WTC11 (cell line): ENCODE data around the gene CEP20. TPM values are rescaled to one million over a fixed set of nuclear protein-coding genes. Genes with fewer than 3 reads are reported as not detected.

Experiments used
- ATAC-seq: fragments of 200-7000 bp; cut with Tn5 transposase; 2 replicates; pipeline ENCODE4 v1.10.0; 2021; ENCODE audit warnings: mild to moderate bottlenecking, moderate library complexity
- CTCF ChIA-PET: fragments of 300-600 bp; sonication (Branson Sonifier 250); formaldehyde crosslinking; loops from one replicate; lab custom pipeline; 2021; ENCODE audit warnings: antibody characterized with exemption; lab: Charles Lee
- POLR2A ChIA-PET: fragments of 350-600 bp; sonication (Branson Sonifier 250); formaldehyde crosslinking; loops from one replicate; lab custom pipeline; 2021; ENCODE audit warnings: antibody characterized with exemption; lab: Charles Lee
- DNase-seq: peaks from one replicate; pipeline ENCODE4 v3.0.0; 2021; ENCODE audit warnings: low spot score
- H3K27ac Mint-ChIP-seq: 2 replicates; pipeline ENCODE4 v1.8.0; 2021; ENCODE audit warnings: mixed read lengths
- H3K27me3 Mint-ChIP-seq: 2 replicates; pipeline ENCODE4 v1.8.0; 2021; ENCODE audit warnings: low read depth, mild to moderate bottlenecking, moderate library complexity, mixed read lengths
- H3K36me3 Mint-ChIP-seq: 2 replicates; pipeline ENCODE4 v1.8.0; 2021; ENCODE audit warnings: mixed read lengths
- H3K4me1 Mint-ChIP-seq: 2 replicates; pipeline ENCODE4 v1.8.0; 2022; ENCODE audit warnings: mixed read lengths
- H3K4me3 Mint-ChIP-seq: 2 replicates; pipeline ENCODE4 v1.8.0; 2021; ENCODE audit warnings: mild to moderate bottlenecking, moderate library complexity, mixed read lengths
- H3K9me3 Mint-ChIP-seq: 2 replicates; pipeline ENCODE4 v1.8.0; 2021; ENCODE audit warnings: mixed read lengths
- AR ChIP-seq: fragments of 250-450 bp; sonication (Bioruptor Pico); IDR thresholded peaks from 2 replicates; pipeline ENCODE4 v1.9.0; 2021; ENCODE audit warnings: mild to moderate bottlenecking
- ARID4B ChIP-seq: sonication (generic); formaldehyde crosslinking; IDR thresholded peaks from 2 replicates; pipeline ENCODE4 v1.8.0; 2023; ENCODE audit warnings: missing genetic modification reagents, mild to moderate bottlenecking, borderline replicate concordance
- ATF1 ChIP-seq: sonication (generic); formaldehyde crosslinking; IDR thresholded peaks from 2 replicates; pipeline ENCODE4 v1.8.1; 2023; ENCODE audit warnings: mild to moderate bottlenecking, moderate library complexity, missing genetic modification reagents
- CREB1 ChIP-seq: sonication (generic); formaldehyde crosslinking; IDR thresholded peaks from 2 replicates; pipeline ENCODE4 v1.8.0; 2023; ENCODE audit warnings: mild to moderate bottlenecking, missing genetic modification reagents
- ELF4 ChIP-seq: sonication (generic); formaldehyde crosslinking; IDR thresholded peaks from 2 replicates; pipeline ENCODE4 v1.8.1; 2022; ENCODE audit warnings: low read depth, mild to moderate bottlenecking, moderate library complexity, missing genetic modification reagents
- ERG ChIP-seq: fragments of 250-450 bp; sonication (Bioruptor Pico); IDR thresholded peaks from 2 replicates; pipeline ENCODE4 v1.8.0; 2021; ENCODE audit warnings: mild to moderate bottlenecking
- FOXP1 ChIP-seq: sonication (generic); formaldehyde crosslinking; IDR thresholded peaks from 2 replicates; pipeline ENCODE4 v1.8.0; 2022; ENCODE audit warnings: missing genetic modification reagents, mild to moderate bottlenecking, moderate library complexity, borderline replicate concordance
- HMGA2 ChIP-seq: fragments of 250-450 bp; sonication (Bioruptor Pico); IDR thresholded peaks from 2 replicates; pipeline ENCODE4 v1.4.0; 2021; ENCODE audit warnings: mild to moderate bottlenecking, moderate library complexity
- IRF2 ChIP-seq: sonication (generic); formaldehyde crosslinking; IDR thresholded peaks from 2 replicates; pipeline ENCODE4 v1.8.0; 2022; ENCODE audit warnings: low read depth, missing genetic modification reagents, borderline replicate concordance
- JAZF1 ChIP-seq: fragments of 250-450 bp; sonication (Bioruptor Pico); IDR thresholded peaks from 2 replicates; pipeline ENCODE4 v1.9.0; 2021; ENCODE audit warnings: moderate library complexity, mild to moderate bottlenecking, inconsistent platforms
- JUN ChIP-seq: sonication (generic); formaldehyde crosslinking; IDR thresholded peaks from 2 replicates; pipeline ENCODE4 v1.8.0; 2023; ENCODE audit warnings: mild to moderate bottlenecking, missing genetic modification reagents
- KAT7 ChIP-seq: sonication (generic); formaldehyde crosslinking; IDR thresholded peaks from 2 replicates; pipeline ENCODE4 v1.8.1; 2023; ENCODE audit warnings: missing genetic modification reagents, mild to moderate bottlenecking, borderline replicate concordance
- PREB ChIP-seq: sonication (generic); formaldehyde crosslinking; IDR thresholded peaks from 2 replicates; pipeline ENCODE4 v1.8.1; 2022; ENCODE audit warnings: mild to moderate bottlenecking, missing genetic modification reagents, moderate library complexity, borderline replicate concordance
- SMAD4 ChIP-seq: sonication (generic); formaldehyde crosslinking; IDR thresholded peaks from 2 replicates; pipeline ENCODE4 v1.8.0; 2022; ENCODE audit warnings: mild to moderate bottlenecking, missing genetic modification reagents
- TEAD4 ChIP-seq: sonication (generic); formaldehyde crosslinking; IDR thresholded peaks from 2 replicates; pipeline ENCODE4 v1.8.0; 2022; ENCODE audit warnings: mild to moderate bottlenecking, missing genetic modification reagents
- TP53 ChIP-seq: sonication (generic); formaldehyde crosslinking; IDR thresholded peaks from 2 replicates; pipeline ENCODE4 v1.8.1; 2023; ENCODE audit warnings: mild to moderate bottlenecking, missing genetic modification reagents
- ZBTB43 ChIP-seq: sonication (generic); formaldehyde crosslinking; IDR thresholded peaks from 2 replicates; pipeline ENCODE4 v1.8.1; 2023; ENCODE audit warnings: mild to moderate bottlenecking, missing genetic modification reagents
- ZNF138 ChIP-seq: sonication (generic); formaldehyde crosslinking; conservative IDR thresholded peaks from 2 replicates; pipeline ENCODE4 v1.8.1; 2022; ENCODE audit warnings: mild to moderate bottlenecking, moderate library complexity, missing genetic modification reagents
- ZNF263 ChIP-seq: sonication (generic); formaldehyde crosslinking; IDR thresholded peaks from 2 replicates; pipeline ENCODE4 v1.8.1; 2022; ENCODE audit warnings: low read depth, mild to moderate bottlenecking, moderate library complexity, missing genetic modification reagents
- ZNF425 ChIP-seq: fragments of 250-450 bp; sonication (Bioruptor Pico); conservative IDR thresholded peaks from 2 replicates; pipeline ENCODE4 v1.9.0; 2021; ENCODE audit warnings: mild to moderate bottlenecking
- total RNA-seq: library from RNA; stranded (reverse); gene quantifications from 3 replicates; pipeline ENCODE4 v1.2.3, GENCODE V29; 2021

Gene CEP20
- total RNA-seq, 1 experiment from 2014 or later = 39.1 TPM

- Mint-ChIP-seq H3K36me3 (peaks cover 25% of the 10 kb centered on the region), H3K4me3 (no peak overlapping the region), H3K27ac (no peak overlapping the region), H3K4me1 (no peaks in the 10 kb centered on the region), H3K27me3 (peaks cover 4% of the 10 kb centered on the region), H3K9me3 (no peaks in the 10 kb centered on the region)
- ChIA-PET POLR2A (no interaction called here), CTCF (no interaction called here)
- no peak for ATAC-seq
- no peak for TF ChIP-seq ARID4B
- TF ChIP-seq ZNF263 (CRISPR knock-in tag) = no peak
- no peak for TF ChIP-seq IRF2 (CRISPR knock-in tag)
- TF ChIP-seq ERG (CRISPR knock-in tag) = no peak
- no peak for TF ChIP-seq TP53
- no peak for TF ChIP-seq JAZF1
- TF ChIP-seq JUN (CRISPR knock-in tag) = no peak
- TF ChIP-seq KAT7 = no peak
- no peak for TF ChIP-seq ZNF138
- TF ChIP-seq ELF4 (CRISPR knock-in tag) = no peak
- no peak for DNase-seq
Observed at GRCh38 chr16:15865742-15866141, 22.7 kb downstream of the CEP20 start.

- Mint-ChIP-seq H3K27ac (no peak overlapping the region), H3K4me3 (no peak overlapping the region), H3K27me3 (peaks cover 4% of the 10 kb centered on the region), H3K36me3 (peaks cover 20% of the 10 kb centered on the region), H3K9me3 (no peaks in the 10 kb centered on the region), H3K4me1 (no peaks in the 10 kb centered on the region)
- ChIA-PET CTCF (interaction anchor here (0.7 to 1.2 kb wide), 2 partner anchors 10 to 295 kb away, joined by 3 to 9 read pairs; no protein-coding TSS in a partner anchor), POLR2A (interaction anchor here (0.6 kb wide), 1 partner anchor 43 kb away, joined by 3 read pairs; no protein-coding TSS in a partner anchor)
- no peak for ATAC-seq
- TF ChIP-seq TEAD4 (CRISPR knock-in tag) (no peak), ATF1 (CRISPR knock-in tag) (no peak), HMGA2 (CRISPR knock-in tag) (no peak), FOXP1 (no peak), PREB (no peak), JAZF1 (no peak), KAT7 (no peak), ZBTB43 (no peak), CREB1 (CRISPR knock-in tag) (no peak), JUN (CRISPR knock-in tag) (no peak), SMAD4 (no peak), AR (CRISPR knock-in tag) (no peak), ZNF263 (CRISPR knock-in tag) (no peak), ZNF425 (CRISPR knock-in tag) (no peak)
- DNase-seq = no peak
Observed at GRCh38 chr16:15864939-15865338, 23.5 kb downstream of the CEP20 start.
